Keratinocyte (primary cell): ENCODE measurements around the gene DISP2. TPM values are rescaled to one million over a fixed set of nuclear protein-coding genes. Genes with fewer than 3 reads are reported as not detected.

Experiments
- DNase-seq: peaks from one replicate; pipeline ENCODE4 v3.0.0-alpha.2; 2011; ENCODE audit warnings: low read depth, missing footprints, low spot score
- FAIRE-seq: peaks from 2 replicates; lab custom pipeline; 2011; peaks lifted over from hg19 to GRCh38; lab: Jason Lieb, UNC
- H2AFZ ChIP-seq: 2 replicates; pipeline ENCODE4 v1.6.0; 2012; ENCODE audit warnings: low read length, control low read depth, inconsistent platforms; ENCODE audit not compliant: control insufficient read depth
- H3K27ac ChIP-seq: 2 replicates; pipeline ENCODE4 v1.5.1; 2011; ENCODE audit warnings: low read length; ENCODE audit not compliant: control insufficient read depth, insufficient read depth
- H3K27me3 ChIP-seq: 3 replicates; pipeline ENCODE4 v1.6.0; 2011; ENCODE audit warnings: low read length; ENCODE audit not compliant: control insufficient read depth, insufficient read depth; ENCODE audit errors: extremely low read depth
- H3K36me3 ChIP-seq, 2 experiments: 2 replicates in 1 of 2; 3 replicates in 1 of 2; pipeline ENCODE4 v1.5.1; 2011; ENCODE audit warnings: low read length in 2 of 2, mild to moderate bottlenecking in 1 of 2; ENCODE audit not compliant: control insufficient read depth in 2 of 2, insufficient read depth in 2 of 2; ENCODE audit errors: extremely low read depth in 1 of 2
- H3K4me1 ChIP-seq: 3 replicates; pipeline ENCODE4 v1.5.1; 2011; ENCODE audit warnings: low read length; ENCODE audit not compliant: control insufficient read depth, insufficient read depth; ENCODE audit errors: extremely low read depth
- H3K4me2 ChIP-seq: 3 replicates; pipeline ENCODE4 v1.6.0; 2011; ENCODE audit warnings: low read depth, low read length; ENCODE audit not compliant: control insufficient read depth, insufficient read depth; ENCODE audit errors: extremely low read depth
- H3K4me3 ChIP-seq, 3 experiments: fragments of 200-600 bp in 1 of 3; sonication (generic) in 1 of 3; 2 replicates in 2 of 3; 3 replicates in 1 of 3; pipeline ENCODE4 v1.5.1; 2011 to 2016; ENCODE audit warnings: low read length in 3 of 3, mild to moderate bottlenecking in 3 of 3, control low read depth in 2 of 3, inconsistent platforms in 1 of 3, low read depth in 1 of 3, mixed read lengths in 1 of 3, mixed run types in 1 of 3, moderate library complexity in 1 of 3; ENCODE audit not compliant: control insufficient read depth in 2 of 3, insufficient read depth in 2 of 3; ENCODE audit errors: extremely low read depth in 1 of 3
- H3K79me2 ChIP-seq: 2 replicates; pipeline ENCODE4 v1.6.0; 2012; ENCODE audit warnings: low read length; ENCODE audit not compliant: control insufficient read depth, insufficient read depth
- H3K9ac ChIP-seq: 3 replicates; pipeline ENCODE4 v1.6.0; 2011; ENCODE audit warnings: low read length; ENCODE audit not compliant: control insufficient read depth, insufficient read depth; ENCODE audit errors: extremely low read depth
- H3K9me1 ChIP-seq: 3 replicates; pipeline ENCODE4 v1.6.0; 2011; ENCODE audit warnings: low read length; ENCODE audit not compliant: control insufficient read depth, insufficient read depth; ENCODE audit errors: extremely low read depth
- H3K9me3 ChIP-seq: 2 replicates; pipeline ENCODE4 v1.5.1; 2012; ENCODE audit warnings: low read depth, low read length; ENCODE audit not compliant: control insufficient read depth
- H4K20me1 ChIP-seq: 3 replicates; pipeline ENCODE4 v1.6.0; 2011; ENCODE audit warnings: low read length; ENCODE audit not compliant: control insufficient read depth, insufficient read depth; ENCODE audit errors: extremely low read depth
- CTCF ChIP-seq, 3 experiments: IDR thresholded peaks in 1 of 3; conservative IDR thresholded peaks in 1 of 3; optimal IDR thresholded peaks in 1 of 3; 2 replicates in 2 of 3; 3 replicates in 1 of 3; pipeline versions ENCODE3 to v1.5.1; 2011; ENCODE audit warnings: low read length in 3 of 3, mild to moderate bottlenecking in 3 of 3, moderate library complexity in 2 of 3, control low read depth in 1 of 3, inconsistent platforms in 1 of 3; ENCODE audit not compliant: insufficient read depth in 2 of 3; ENCODE audit errors: extremely low read depth in 1 of 3
- EZH2 ChIP-seq: IDR thresholded peaks from one replicate; pipeline ENCODE4 v1.6.1; 2012; ENCODE audit warnings: inconsistent platforms, mild to moderate bottlenecking, low read length, moderate library complexity
- dilution Hi-C: fragments of 300-500 bp; cut with MboI; formaldehyde crosslinking; loops from one replicate; pipeline ENCODE4 v1.7.0; 2020; ENCODE audit warnings: low sequenced_read_pairs; ENCODE audit not compliant: extremely low pct_ligation_motif_present
- polyA plus RNA-seq, 5 experiments: library from polyadenylated mRNA; depleted of rRNA in 3 of 5; stranded (reverse) in 3 of 5; stranded (forward) in 1 of 5; unstranded in 1 of 5; fragments of >200 nt; gene quantifications; 1 replicate in 1 of 5; 2 replicates in 3 of 5; 3 replicates in 1 of 5; pipeline versions ENCODE4 v1.2.1 to v1.2.3, GENCODE V29; 2011 to 2012; ENCODE audit warnings: missing spikeins in 2 of 5, low read depth in 1 of 5, low replicate concordance in 1 of 5

DISP2 gene
- polyA plus RNA-seq, 1 donor (not counting 4 experiments of a cell fraction or from before 2014, with no cell fraction given): 0.12 TPM

- H3K9me3 ChIP-seq: no peaks in the 10 kb centered on the region
- no peaks in the 10 kb centered on the region for H3K9me1 ChIP-seq
- H3K4me2 ChIP-seq: no peak overlapping the region
- dilution Hi-C loops: no loop called here
- H3K27ac ChIP-seq: no peak overlapping the region
- no peak overlapping the region for H2AFZ ChIP-seq
- peaks cover 13 to 20% of the 10 kb centered on the region in 2 experiments for H3K36me3 ChIP-seq
- H3K79me2 ChIP-seq: no peaks in the 10 kb centered on the region
- FAIRE-seq (no peak), DNase-seq (no peak)
- no peaks in the 10 kb centered on the region for H3K27me3 ChIP-seq
- TF ChIP-seq EZH2: no peak
- no peak for TF ChIP-seq CTCF (optimal IDR thresholded peaks at IDR 0.05 in 1 of 3, IDR thresholded peaks at IDR 0.05 in 1 of 3, conservative IDR thresholded peaks at IDR 0.05 in 1 of 3; ENCODE audit: extremely low read depth in 1 of 3, insufficient read depth in 2 of 3, low read length in 3 of 3)
- H3K9ac ChIP-seq: no peak overlapping the region
- H3K4me3 ChIP-seq: no peak overlapping the region
- H3K4me1 ChIP-seq: no peaks in the 10 kb centered on the region
- H4K20me1 ChIP-seq: no peaks in the 10 kb centered on the region
Observed at GRCh38 chr15:40412095-40412759, 54.2 kb downstream of the DISP2 start.

- H3K27me3 ChIP-seq: no peaks in the 10 kb centered on the region
- no peak overlapping the region for H3K4me2 ChIP-seq
- peaks cover 13 to 20% of the 10 kb centered on the region in 2 experiments for H3K36me3 ChIP-seq
- DNase-seq: no peak
- FAIRE-seq: no peak
- H3K79me2 ChIP-seq: no peaks in the 10 kb centered on the region
- no peaks in the 10 kb centered on the region for H3K4me1 ChIP-seq
- H3K27ac ChIP-seq: no peak overlapping the region
- no peak overlapping the region for H3K9ac ChIP-seq
- TF ChIP-seq CTCF (optimal IDR thresholded peaks at IDR 0.05 in 1 of 3, IDR thresholded peaks at IDR 0.05 in 1 of 3, conservative IDR thresholded peaks at IDR 0.05 in 1 of 3; ENCODE audit: extremely low read depth in 1 of 3, insufficient read depth in 2 of 3, low read length in 3 of 3) (no peak), EZH2 (no peak)
- H3K9me1 ChIP-seq: no peaks in the 10 kb centered on the region
- dilution Hi-C loops: no loop called here
- H4K20me1 ChIP-seq: no peaks in the 10 kb centered on the region
- H2AFZ ChIP-seq: no peak overlapping the region
- H3K9me3 ChIP-seq: no peaks in the 10 kb centered on the region
- H3K4me3 ChIP-seq: no peak overlapping the region
Observed at GRCh38 chr15:40413036-40413435, 55.0 kb downstream of the DISP2 start.
